T-helper 9 cell (primary cell): ENCODE data around the gene ACADL.

Experiments used
- DNase-seq: peaks from one replicate; pipeline ENCODE4 v3.0.0-alpha.2; 2020
- total RNA-seq, 2 donors: gene quantifications; one replicate each; lab custom pipeline; 2026; lab: John Stamatoyannopoulos, UW

ACADL gene
- 0 reads per million in 2 donors for total RNA-seq

- no peak for DNase-seq
Measured at GRCh38 chr2:210224941-210225672, at the start of gene ACADL. Gene ACADL, minus strand, starts transcription at chr2:210225447. Its CDS starts 184 bp downstream, at chr2:210225263.

GRCh38 chr2:210271300-210271699 lies 46.1 kb upstream of the ACADL start:
- no peak for DNase-seq

- DNase-seq: no peak
Measured at GRCh38 chr2:210269148-210269547, 43.9 kb upstream of the ACADL start.

GRCh38 chr2:210268281-210268680 lies 43.0 kb upstream of the ACADL start:
- no peak for DNase-seq

- no peak for DNase-seq
Measured at GRCh38 chr2:210267698-210268097, 42.5 kb upstream of the ACADL start.

GRCh38 chr2:210264282-210264681 lies 39.0 kb upstream of the ACADL start:
- no peak for DNase-seq

GRCh38 chr2:210263841-210264240 lies 38.6 kb upstream of the ACADL start:
- no peak for DNase-seq

- no peak for DNase-seq
Measured at GRCh38 chr2:210262036-210262435, 36.8 kb upstream of the ACADL start.

- DNase-seq: no peak
Measured at GRCh38 chr2:210259687-210260086, 34.4 kb upstream of the ACADL start.

GRCh38 chr2:210252699-210253606 lies 27.7 kb upstream of the ACADL start:
- no peak for DNase-seq

- no peak for DNase-seq
Measured at GRCh38 chr2:210250622-210251021, 25.4 kb upstream of the ACADL start.

- DNase-seq: no peak
Measured at GRCh38 chr2:210233487-210233886, 8.2 kb upstream of the ACADL start.

GRCh38 chr2:210230984-210231383 lies 5.7 kb upstream of the ACADL start:
- no peak for DNase-seq

- DNase-seq: no peak
Measured at GRCh38 chr2:210230518-210230917, 5.3 kb upstream of the ACADL start.

GRCh38 chr2:210228586-210228985 lies 3.3 kb upstream of the ACADL start:
- DNase-seq: no peak

- no peak for DNase-seq
Measured at GRCh38 chr2:210227290-210228088, 2.2 kb upstream of the ACADL start.

- no peak for DNase-seq
Measured at GRCh38 chr2:210226223-210226622, 976 bp upstream of the ACADL start.

- no peak for DNase-seq
Measured at GRCh38 chr2:210224591-210224940, 681 bp downstream of the ACADL start.

- no peak for DNase-seq
Measured at GRCh38 chr2:210215120-210215519, 10.1 kb downstream of the ACADL start.

- DNase-seq: no peak
Measured at GRCh38 chr2:210210185-210210584, 15.1 kb downstream of the ACADL start.

GRCh38 chr2:210207929-210208328 lies 17.3 kb downstream of the ACADL start:
- no peak for DNase-seq

- no peak for DNase-seq
Measured at GRCh38 chr2:210203558-210203957, 21.7 kb downstream of the ACADL start.

- DNase-seq: no peak
Measured at GRCh38 chr2:210203147-210203546, 22.1 kb downstream of the ACADL start.
